Neural progenitor cell (in vitro differentiated cells): ENCODE results near the gene XPC.

Source experiments
- EZH2 ChIP-seq: fragments of 200-600 bp; sonication (generic); IDR thresholded peaks from 2 replicates; pipeline ENCODE4 v1.6.1; 2017; ENCODE audit warnings: antibody characterized with exemption, mild to moderate bottlenecking, moderate library complexity
- EZH2phosphoT487 ChIP-seq: fragments of 200-600 bp; sonication (generic); IDR thresholded peaks from 2 replicates; pipeline ENCODE4 v1.6.1; 2017; ENCODE audit warnings: antibody characterized with exemption
- TF ChIP-seq, protein P1 (sequence below): fragments of 200-600 bp; sonication (generic); IDR thresholded peaks from 2 replicates; pipeline ENCODE4 v1.5.1; 2017; ENCODE audit warnings: antibody characterized with exemption, mild to moderate bottlenecking

DNA sequence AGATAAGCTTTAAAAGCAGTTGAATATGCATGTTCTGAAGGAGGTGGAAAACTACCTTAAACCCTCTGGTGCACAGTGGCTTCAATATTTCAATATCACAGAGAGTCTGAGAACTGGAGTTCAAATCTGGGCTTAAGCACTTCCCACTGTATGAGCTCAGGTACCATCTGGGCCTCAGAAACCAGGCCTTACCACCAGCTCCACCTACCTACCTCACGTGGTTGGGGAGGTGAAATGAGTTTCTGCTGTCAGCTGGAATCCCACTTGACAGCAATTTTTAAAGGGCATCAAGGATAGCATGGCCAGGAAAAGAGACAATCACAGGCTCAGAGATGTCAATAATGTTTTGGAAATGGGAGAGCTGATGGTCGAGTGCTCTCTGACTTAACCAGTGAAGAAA lies 58.8 kb downstream of the XPC start:
- TF ChIP-seq, protein P1, sequence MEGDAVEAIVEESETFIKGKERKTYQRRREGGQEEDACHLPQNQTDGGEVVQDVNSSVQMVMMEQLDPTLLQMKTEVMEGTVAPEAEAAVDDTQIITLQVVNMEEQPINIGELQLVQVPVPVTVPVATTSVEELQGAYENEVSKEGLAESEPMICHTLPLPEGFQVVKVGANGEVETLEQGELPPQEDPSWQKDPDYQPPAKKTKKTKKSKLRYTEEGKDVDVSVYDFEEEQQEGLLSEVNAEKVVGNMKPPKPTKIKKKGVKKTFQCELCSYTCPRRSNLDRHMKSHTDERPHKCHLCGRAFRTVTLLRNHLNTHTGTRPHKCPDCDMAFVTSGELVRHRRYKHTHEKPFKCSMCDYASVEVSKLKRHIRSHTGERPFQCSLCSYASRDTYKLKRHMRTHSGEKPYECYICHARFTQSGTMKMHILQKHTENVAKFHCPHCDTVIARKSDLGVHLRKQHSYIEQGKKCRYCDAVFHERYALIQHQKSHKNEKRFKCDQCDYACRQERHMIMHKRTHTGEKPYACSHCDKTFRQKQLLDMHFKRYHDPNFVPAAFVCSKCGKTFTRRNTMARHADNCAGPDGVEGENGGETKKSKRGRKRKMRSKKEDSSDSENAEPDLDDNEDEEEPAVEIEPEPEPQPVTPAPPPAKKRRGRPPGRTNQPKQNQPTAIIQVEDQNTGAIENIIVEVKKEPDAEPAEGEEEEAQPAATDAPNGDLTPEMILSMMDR = no peak
- no peak for TF ChIP-seq EZH2
- TF ChIP-seq EZH2phosphoT487 = no peak
